GM18505 (cell line): Measurements from ENCODE around the gene HSPA2.
"Not testable (repeated sequence)": the region's sequence is repeated elsewhere in the genome, so short reads cannot be mapped to it uniquely, and the experiment has no call there.

Experiments used
- ATAC-seq: cut with Tn5 transposase; IDR thresholded peaks from one replicate; pipeline ENCODE4 v1.9.1; 2021; ENCODE audit not compliant: unreplicated experiment
- POLR2A ChIP-seq: IDR thresholded peaks from 4 replicates; pipeline ENCODE4 v1.6.1; 2011; ENCODE audit warnings: borderline replicate concordance; ENCODE audit not compliant: insufficient read depth, insufficient read length; ENCODE audit errors: extremely low read depth

The HSPA2 gene

GRCh38 chr14:64504897-64505794, 35.4 kb upstream of the HSPA2 start:
- no peak for ATAC-seq

DNA sequence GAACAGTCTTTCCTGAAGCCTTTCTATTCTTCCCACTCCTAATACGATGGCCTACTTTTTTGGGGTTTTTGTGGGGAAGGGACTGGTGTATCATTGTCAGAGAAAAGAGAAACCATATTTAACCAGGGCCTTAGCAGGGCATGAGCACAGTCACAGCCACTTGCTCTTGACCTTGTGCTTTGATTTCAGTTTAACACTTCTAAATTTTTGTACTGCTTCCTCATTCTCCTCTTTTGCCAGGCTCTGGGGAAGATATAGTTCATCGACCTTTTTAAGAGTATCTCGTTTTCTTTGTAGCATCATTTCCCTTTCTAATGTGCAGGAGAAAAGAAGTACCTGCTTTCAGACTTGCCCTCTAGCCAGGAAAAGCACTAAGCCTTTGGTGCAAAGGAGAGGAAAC, 33.8 kb upstream of the HSPA2 start:
- TF ChIP-seq POLR2A: peak; percentile 20
- no peak for ATAC-seq

More at GRCh38 chr14:64504897-64505794, 35.4 kb upstream of the HSPA2 start:
- TF ChIP-seq POLR2A: no peak

DNA sequence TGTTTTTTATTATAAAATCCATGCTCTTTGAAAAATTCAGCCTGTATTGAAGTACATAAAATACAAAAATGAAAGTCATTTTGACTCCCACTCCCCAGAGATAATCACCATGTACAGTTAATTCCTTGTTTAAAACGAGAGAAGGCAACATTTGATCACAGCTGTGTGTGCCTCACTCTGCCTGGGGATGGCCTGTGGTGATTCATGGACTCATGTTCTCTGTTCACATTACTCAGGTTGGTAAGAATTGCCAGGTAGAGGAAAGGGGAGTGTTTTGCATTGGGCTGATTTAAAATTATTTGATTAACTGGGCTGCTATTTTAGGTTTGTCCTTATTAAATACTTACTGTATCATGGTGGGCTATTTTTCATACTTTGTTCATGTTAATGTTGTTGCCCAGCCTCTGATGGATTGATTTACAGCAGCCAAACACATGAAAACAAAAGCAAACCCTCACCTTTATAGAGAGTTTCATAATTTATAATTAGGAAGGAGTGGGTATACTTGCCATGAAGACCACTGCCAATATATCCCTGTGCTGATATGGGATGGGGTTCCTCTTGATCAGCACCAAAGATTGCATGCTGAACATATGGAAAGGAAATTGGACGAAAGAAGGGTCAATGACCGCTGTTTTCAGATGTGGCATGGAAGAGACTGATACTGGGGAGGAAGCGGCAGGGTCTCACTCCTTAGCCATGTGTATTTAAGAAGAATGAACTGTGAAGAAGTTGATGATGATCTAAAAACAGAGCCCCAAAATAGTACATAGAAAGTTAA, 33.0 kb upstream of the HSPA2 start:
- no peak for ATAC-seq
- no peak for TF ChIP-seq POLR2A

DNA sequence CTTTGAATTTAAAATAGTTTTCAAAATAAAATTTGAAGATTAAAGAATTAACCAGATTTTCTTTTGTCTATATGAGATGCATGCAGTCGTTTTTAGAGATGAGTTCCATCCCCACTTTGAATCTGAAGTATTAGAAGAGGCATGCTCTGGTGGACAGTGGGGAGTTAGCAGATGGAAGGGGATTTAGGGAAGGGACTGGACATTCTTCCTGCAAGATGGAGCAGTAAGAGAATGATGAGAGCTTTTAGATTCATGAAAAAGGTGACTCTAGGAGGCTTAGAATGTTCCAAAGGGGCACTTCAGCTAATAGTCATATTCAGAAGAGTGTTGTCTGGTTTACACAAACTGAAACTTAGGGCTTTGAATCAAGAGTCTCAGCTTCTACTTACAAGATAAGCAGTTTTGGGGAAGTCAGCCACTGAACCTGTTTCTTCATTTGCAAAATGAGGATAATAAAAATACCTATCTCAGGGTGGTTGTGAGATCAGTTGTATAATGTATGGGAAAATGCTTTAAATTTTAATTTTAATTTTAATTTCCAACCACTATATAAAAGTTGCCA, 32.2 kb upstream of the HSPA2 start:
- ATAC-seq: no peak
- TF ChIP-seq POLR2A: no peak

GRCh38 chr14:64509036-64509435, 31.5 kb upstream of the HSPA2 start:
- no peak for ATAC-seq
- TF ChIP-seq POLR2A: no peak

DNA sequence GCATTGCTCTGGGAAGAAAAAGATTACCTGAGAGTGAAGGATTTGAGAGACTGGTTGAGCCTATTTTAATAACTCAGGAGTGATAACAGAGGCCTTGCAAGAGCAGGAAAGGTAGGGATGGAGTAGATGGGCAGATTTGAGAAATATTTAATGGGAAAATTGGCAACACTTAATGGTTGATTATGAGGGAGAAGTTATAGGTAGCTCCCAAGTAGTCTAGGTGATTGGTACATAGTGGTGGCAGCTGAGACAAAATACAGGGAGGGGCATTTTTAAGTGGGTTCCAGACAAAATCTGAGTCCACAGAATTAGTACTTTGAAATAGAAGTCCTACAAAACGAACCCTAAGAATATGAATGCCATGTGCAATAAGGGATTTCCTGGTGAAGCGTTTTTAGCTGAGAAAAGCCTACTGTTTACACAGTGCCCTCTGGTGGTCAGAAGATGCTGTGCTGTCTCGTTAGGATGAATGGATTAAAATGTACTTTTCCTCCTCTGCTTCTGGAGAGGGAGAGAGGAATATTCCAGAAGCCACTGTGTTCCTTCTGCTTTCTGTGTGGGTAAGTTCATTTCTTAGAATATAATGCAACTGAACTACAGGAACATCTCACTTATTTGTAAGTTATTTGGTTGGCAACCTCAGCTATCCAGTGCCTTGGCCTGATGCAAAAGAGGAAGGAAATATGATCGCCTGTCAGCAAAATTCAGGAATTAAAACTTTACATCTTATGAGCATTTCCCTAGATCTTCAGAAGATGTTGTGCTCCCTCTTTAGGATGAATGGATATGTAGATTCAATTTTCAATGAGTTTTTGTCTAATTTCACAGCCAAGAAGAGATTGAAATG, 29.5 kb upstream of the HSPA2 start:
- no peak for ATAC-seq
- TF ChIP-seq POLR2A: no peak

DNA sequence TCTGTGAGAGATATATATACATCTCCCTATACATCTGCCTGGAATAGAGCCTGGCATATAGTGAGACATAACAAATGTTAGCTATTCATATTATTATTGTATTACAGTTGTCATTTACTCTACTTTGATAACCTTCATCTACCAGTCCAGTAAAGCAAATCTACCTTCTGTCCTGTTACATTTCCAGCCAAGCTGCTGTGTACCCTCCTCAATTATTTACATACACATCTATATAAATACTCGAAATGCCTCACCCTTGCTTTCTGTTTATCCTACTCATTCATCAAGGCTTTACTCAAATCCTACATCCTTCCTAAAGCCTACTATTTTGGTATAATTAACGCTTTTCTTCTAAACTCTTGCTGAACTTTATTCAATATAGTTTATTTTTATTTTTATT, 27.3 kb upstream of the HSPA2 start:
- no peak for TF ChIP-seq POLR2A
- no peak for ATAC-seq

DNA sequence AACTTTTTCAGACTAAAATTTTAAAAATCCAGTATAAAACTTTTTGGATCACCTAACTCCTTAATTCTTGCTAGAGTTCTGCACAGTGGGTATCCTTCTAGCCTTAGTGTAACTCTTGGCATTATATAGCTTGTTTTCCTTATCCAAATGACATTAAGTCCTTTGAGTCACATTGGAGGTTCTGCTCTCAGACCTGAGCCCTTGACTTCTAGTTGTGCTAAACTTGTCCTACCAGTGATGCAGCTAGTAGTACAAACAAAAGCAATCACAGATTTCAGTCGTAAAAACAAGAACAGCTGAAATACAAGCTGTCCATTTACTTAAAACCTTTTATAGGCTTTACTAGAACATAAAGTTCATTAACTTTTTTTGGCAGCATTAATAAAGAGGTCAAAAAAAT, 25.5 kb upstream of the HSPA2 start:
- no peak for ATAC-seq

DNA sequence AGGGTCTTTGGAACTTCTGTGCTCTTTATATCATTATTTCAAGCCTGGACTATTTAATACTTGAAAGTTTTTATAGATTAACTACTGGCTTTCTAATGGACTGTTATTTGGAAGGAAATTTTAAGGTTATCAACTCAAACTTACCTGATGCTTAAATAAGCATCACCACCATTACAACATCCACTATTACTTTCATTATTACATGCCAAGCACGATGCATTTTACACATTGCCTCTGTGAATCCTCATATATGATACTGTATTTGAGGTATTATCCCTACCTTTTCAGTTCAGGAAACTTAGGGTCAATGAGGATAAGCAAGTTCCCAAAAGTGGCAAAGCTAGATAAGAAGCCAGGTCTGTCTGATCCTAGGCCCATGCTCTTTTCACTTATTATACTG, 23.6 kb upstream of the HSPA2 start:
- no peak for TF ChIP-seq POLR2A
- no peak for ATAC-seq

More for the DNA sequence above, 25.5 kb upstream of the HSPA2 start:
- no peak for TF ChIP-seq POLR2A

DNA sequence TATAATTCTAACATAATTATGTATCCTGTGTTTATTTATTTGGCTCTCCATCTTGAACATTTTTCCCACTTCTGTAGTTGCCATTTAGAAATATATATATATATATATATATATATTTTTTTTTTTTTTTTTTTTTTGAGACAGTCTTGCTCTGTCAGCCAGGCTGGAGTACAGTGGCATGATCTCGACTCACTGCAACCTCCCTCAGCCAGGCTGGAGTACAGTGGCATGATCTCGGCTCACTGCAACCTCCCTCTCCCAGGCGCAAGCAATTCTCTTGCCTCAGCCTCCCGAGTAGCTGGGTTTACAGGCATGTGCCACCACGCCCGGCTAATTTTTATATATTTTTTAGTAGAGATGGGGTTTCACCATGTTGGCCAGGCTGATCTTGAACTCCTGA, 22.9 kb upstream of the HSPA2 start:
- not testable (repeated sequence) for ATAC-seq

GRCh38 chr14:64518229-64518628, 22.3 kb upstream of the HSPA2 start:
- no peak for ATAC-seq
- no peak for TF ChIP-seq POLR2A

GRCh38 chr14:64520699-64521098, 19.8 kb upstream of the HSPA2 start:
- no peak for TF ChIP-seq POLR2A
- ATAC-seq: no peak
